ENCODE results near the gene TAF11L8.
"Not testable (repeated sequence)": the region's sequence is repeated elsewhere in the genome, so short reads cannot be mapped to it uniquely, and the experiment has no call there.

TAF11L8 gene

DNA sequence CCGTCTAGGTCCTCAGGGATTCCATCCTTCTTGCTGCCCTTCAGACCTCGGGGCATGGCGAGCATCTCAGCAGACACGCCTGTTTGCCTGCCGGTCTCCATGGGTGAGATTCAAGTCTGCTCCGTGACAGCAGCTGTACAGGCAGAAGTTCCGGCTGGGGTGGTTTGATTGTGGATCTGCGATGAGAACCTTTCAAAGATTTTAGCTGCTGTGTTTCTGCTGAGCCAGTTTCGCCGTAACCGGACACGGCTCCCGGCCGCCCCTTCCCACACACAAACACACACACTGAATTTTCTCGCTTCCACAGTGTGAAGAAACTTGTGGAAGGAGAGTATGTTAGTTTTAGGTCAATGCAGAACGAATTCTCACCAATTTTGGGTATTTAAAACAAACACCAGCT lies at the start of gene TAF11L8:
TSS of gene TAF11L8 (minus strand) at position 101 of the 400 bp plus-strand sequence.
- not testable (repeated sequence) for DNase-seq

- no peak for DNase-seq
Measured at GRCh38 chr5:17634160-17634559, 43.4 kb upstream of the TAF11L8 start, which contains the start of gene TAF11L14. TSS of gene TAF11L14 (plus strand) at chr5:17634460.

GRCh38 chr5:17631788-17632187 lies 41.0 kb upstream of the TAF11L8 start, which contains the start of gene TAF11L13:
TSS of gene TAF11L13 (plus strand) at chr5:17632088.
- not testable (repeated sequence) for DNase-seq

- no peak for DNase-seq
Measured at GRCh38 chr5:17625686-17626085, 34.9 kb upstream of the TAF11L8 start.

DNA sequence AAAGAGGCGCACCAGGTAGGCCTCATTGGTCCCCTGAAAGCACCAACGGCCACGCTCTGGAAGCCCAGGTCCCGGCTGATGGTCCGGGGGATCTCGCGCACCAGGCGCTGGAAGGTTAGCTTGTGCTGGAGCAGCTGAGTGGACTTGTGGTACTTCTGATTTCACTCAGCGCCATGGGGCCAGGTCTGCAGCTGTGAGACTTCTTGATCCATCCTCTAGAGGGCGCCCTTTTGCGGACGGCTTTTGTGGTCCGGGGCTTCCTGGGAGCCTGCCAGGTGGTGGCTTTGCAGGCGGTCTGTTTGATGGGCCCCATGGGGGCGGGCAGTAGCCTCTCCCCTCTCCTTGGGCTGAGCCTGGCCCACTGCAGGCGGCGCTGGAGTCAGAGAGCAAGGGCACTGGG lies 29.9 kb upstream of the TAF11L8 start:
- DNase-seq, result no peak

GRCh38 chr5:17619354-17619753 lies 28.6 kb upstream of the TAF11L8 start:
- DNase-seq, result no peak

- no peak for DNase-seq
Measured at GRCh38 chr5:17614872-17615605, 24.3 kb upstream of the TAF11L8 start.

DNA sequence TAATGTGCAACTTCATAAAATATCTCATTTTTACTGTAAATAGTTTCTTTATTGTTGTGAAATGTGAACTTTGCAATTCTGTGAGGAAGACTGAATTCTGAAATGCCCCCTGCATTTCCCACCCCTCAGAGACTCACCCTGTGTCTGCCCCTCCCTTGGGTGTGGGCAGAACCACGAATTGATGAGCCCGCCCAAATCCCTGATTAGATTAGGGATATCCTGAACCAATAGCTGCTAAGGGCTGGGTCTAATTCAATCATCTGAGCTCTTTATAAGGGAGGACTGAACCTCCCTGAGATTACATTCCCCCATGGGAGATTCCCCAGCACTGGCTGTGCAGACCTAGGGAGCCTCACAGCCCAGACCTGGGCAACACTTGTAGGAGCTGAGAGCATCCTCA lies 19.3 kb upstream of the TAF11L8 start, which contains the start of gene TAF11L12:
TSS of gene TAF11L12 (plus strand) at position 301 of the 400 bp plus-strand sequence.
- not testable (repeated sequence) for DNase-seq

GRCh38 chr5:17607461-17607860 lies 16.7 kb upstream of the TAF11L8 start:
- DNase-seq, result not testable (repeated sequence)

- DNase-seq, result no peak
Measured at GRCh38 chr5:17604951-17605350, 14.2 kb upstream of the TAF11L8 start.

DNA sequence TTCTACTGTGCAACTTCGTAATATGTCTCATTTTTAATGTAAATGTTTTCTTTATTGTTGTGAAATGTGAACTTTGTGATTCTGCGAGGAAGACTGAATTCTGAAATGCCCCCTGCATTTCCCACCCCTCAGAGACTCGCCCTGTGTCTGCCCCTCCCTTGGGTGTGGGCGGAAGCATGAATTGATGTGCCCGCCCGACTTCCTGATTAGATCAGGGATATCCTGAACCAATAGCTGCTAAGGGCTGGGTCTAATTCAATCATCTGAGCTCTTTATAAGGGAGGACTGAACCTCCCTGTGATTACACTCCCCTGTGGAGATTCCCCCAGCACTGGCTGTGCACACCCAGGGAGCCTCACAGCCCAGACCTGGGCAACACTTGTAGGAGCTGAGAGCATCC lies 13.1 kb upstream of the TAF11L8 start, which contains the start of gene TAF11L11:
TSS of gene TAF11L11 (plus strand) at position 304 of the 400 bp plus-strand sequence.
- DNase-seq, result not testable (repeated sequence)

DNA sequence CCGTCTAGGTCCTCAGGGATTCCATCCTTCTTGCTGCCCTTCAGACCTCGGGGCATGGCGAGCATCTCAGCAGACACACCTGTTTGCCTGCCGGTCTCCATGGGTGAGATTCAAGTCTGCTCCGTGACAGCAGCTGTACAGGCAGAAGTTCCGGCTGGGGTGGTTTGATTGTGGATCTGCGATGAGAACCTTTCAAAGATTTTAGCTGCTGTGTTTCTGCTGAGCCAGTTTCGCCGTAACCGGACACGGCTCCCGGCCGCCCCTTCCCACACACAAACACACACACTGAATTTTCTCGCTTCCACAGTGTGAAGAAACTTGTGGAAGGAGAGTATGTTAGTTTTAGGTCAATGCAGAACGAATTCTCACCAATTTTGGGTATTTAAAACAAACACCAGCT lies 7.0 kb upstream of the TAF11L8 start, which contains the start of gene TAF11L10:
TSS of gene TAF11L10 (minus strand) at position 101 of the 400 bp plus-strand sequence.
- DNase-seq, result not testable (repeated sequence)

DNA sequence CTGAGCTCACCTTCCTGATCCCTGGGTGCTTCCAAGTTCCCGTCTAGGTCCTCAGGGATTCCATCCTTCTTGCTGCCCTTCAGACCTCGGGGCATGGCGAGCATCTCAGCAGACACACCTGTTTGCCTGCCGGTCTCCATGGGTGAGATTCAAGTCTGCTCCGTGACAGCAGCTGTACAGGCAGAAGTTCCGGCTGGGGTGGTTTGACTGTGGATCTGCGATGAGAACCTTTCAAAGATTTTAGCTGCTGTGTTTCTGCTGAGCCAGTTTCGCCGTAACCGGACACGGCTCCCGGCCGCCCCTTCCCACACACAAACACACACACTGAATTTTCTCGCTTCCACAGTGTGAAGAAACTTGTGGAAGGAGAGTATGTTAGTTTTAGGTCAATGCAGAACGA lies 3.5 kb upstream of the TAF11L8 start, which contains the start of gene TAF11L9:
TSS of gene TAF11L9 (minus strand) at position 140 of the 400 bp plus-strand sequence.
- DNase-seq, result not testable (repeated sequence)

DNA sequence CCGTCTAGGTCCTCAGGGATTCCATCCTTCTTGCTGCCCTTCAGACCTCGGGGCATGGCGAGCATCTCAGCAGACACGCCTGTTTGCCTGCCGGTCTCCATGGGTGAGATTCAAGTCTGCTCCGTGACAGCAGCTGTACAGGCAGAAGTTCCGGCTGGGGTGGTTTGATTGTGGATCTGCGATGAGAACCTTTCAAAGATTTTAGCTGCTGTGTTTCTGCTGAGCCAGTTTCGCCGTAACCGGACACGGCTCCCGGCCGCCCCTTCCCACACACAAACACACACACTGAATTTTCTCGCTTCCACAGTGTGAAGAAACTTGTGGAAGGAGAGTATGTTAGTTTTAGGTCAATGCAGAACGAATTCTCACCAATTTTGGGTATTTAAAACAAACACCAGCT lies 5.1 kb downstream of the TAF11L8 start, which contains the start of gene TAF11L7:
TSS of gene TAF11L7 (minus strand) at position 101 of the 400 bp plus-strand sequence.
- not testable (repeated sequence) for DNase-seq
